ENCODE measurements around the gene GAPT.

GAPT gene

GRCh38 chr5:58462154-58462553 lies 29.1 kb upstream of the GAPT start:
- DNase-seq, result no peak

GRCh38 chr5:58462623-58463230 lies 28.5 kb upstream of the GAPT start:
- DNase-seq, result peak; percentile 60 to 75

- DNase-seq, result peak; percentile 51 to 54
These were observed 24.3 kb upstream of the GAPT start for GRCh38 chr5:58466939-58467338.

- peak; percentile 32 to 42 for DNase-seq
These were observed 21.3 kb upstream of the GAPT start for GRCh38 chr5:58469896-58470295.

GRCh38 chr5:58475404-58475803 lies 15.8 kb upstream of the GAPT start:
- no peak for DNase-seq

GRCh38 chr5:58477760-58478376 lies 13.4 kb upstream of the GAPT start:
- DNase-seq, result peak; percentile 26 to 47

GRCh38 chr5:58481066-58481676 lies 10.1 kb upstream of the GAPT start:
- no peak for DNase-seq

- no peak for DNase-seq
These were observed 9.4 kb upstream of the GAPT start for GRCh38 chr5:58481828-58482227.

GRCh38 chr5:58482536-58482935 lies 8.7 kb upstream of the GAPT start:
- no peak for DNase-seq

- DNase-seq, result peak; percentile 64 to 74
These were observed 6.7 kb upstream of the GAPT start for GRCh38 chr5:58484505-58484904.

GRCh38 chr5:58486290-58486689 lies 4.9 kb upstream of the GAPT start:
- peak; percentile 20 to 27 for DNase-seq

GRCh38 chr5:58490402-58491050 lies 709 bp upstream of the GAPT start:
- peak; percentile 79 to 84 for DNase-seq

- peak; percentile 29 to 37 for DNase-seq
These were observed 1.9 kb downstream of the GAPT start for GRCh38 chr5:58493141-58493540.

GRCh38 chr5:58496488-58496887 lies 5.3 kb downstream of the GAPT start:
- DNase-seq, result no peak

GRCh38 chr5:58497386-58497785 lies 6.2 kb downstream of the GAPT start:
- DNase-seq, result no peak

- DNase-seq, result no peak
These were observed 6.7 kb downstream of the GAPT start for GRCh38 chr5:58497921-58498320.

- no peak for DNase-seq
These were observed 7.2 kb downstream of the GAPT start for GRCh38 chr5:58498340-58498942.

GRCh38 chr5:58499231-58499630 lies 8.0 kb downstream of the GAPT start:
- no peak for DNase-seq

GRCh38 chr5:58499941-58500340 lies 8.7 kb downstream of the GAPT start:
- DNase-seq, result peak; percentile 25 to 35

GRCh38 chr5:58501778-58502417 lies 10.7 kb downstream of the GAPT start:
- DNase-seq, result no peak

- no peak for DNase-seq
These were observed 12.3 kb downstream of the GAPT start for GRCh38 chr5:58503390-58504046.

GRCh38 chr5:58504766-58505165 lies 13.5 kb downstream of the GAPT start:
- DNase-seq, result no peak
